Astrocyte of the cerebellum (primary cell): ENCODE measurements around the gene IGSF11.

Experiments used
- DNase-seq: peaks from one replicate; pipeline ENCODE4 v3.0.0-alpha.2; 2011; ENCODE audit warnings: low read depth
- H3K4me3 ChIP-seq: 2 replicates; pipeline ENCODE4 v1.5.1; 2011; ENCODE audit warnings: mild to moderate bottlenecking, low read depth, low read length, moderate library complexity
- CTCF ChIP-seq: IDR thresholded peaks from 2 replicates; pipeline ENCODE4 v1.5.1; 2012; ENCODE audit warnings: low read length, low read depth, moderate library complexity, mild to moderate bottlenecking; ENCODE audit errors: missing control alignments
- in situ Hi-C: cut with HindIII; loops from 2 replicates; pipeline ENCODE4 v1.10.0; 2017; ENCODE audit warnings: low sequenced_read_pairs

Gene IGSF11

GRCh38 chr3:118943597-118943996, 91.0 kb downstream of the IGSF11 start:
- in situ Hi-C loops, result no loop called here
- DNase-seq, result no peak

GRCh38 chr3:118942671-118943070, 92.0 kb downstream of the IGSF11 start:
- in situ Hi-C loops, result no loop called here
- DNase-seq, result no peak

More at GRCh38 chr3:118943597-118943996, 91.0 kb downstream of the IGSF11 start:
- no peak overlapping the region for H3K4me3 ChIP-seq
- TF ChIP-seq CTCF, result no peak

GRCh38 chr3:118942195-118942594, 92.5 kb downstream of the IGSF11 start:
- no peak for TF ChIP-seq CTCF
- in situ Hi-C loops, result no loop called here
- no peak for DNase-seq
- no peak overlapping the region for H3K4me3 ChIP-seq

More at GRCh38 chr3:118942671-118943070, 92.0 kb downstream of the IGSF11 start:
- TF ChIP-seq CTCF, result no peak
- no peak overlapping the region for H3K4me3 ChIP-seq

GRCh38 chr3:118941236-118941635, 93.4 kb downstream of the IGSF11 start:
- TF ChIP-seq CTCF, result no peak
- no peak overlapping the region for H3K4me3 ChIP-seq
- no peak for DNase-seq
- in situ Hi-C loops, result no loop called here

- in situ Hi-C loops, result no loop called here
- TF ChIP-seq CTCF, result no peak
- DNase-seq, result no peak
- no peak overlapping the region for H3K4me3 ChIP-seq
Observed at GRCh38 chr3:118938183-118938961, 96.3 kb downstream of the IGSF11 start.

GRCh38 chr3:118936811-118937210, 97.8 kb downstream of the IGSF11 start:
- DNase-seq, result no peak
- no peak for TF ChIP-seq CTCF
- H3K4me3 ChIP-seq, result no peak overlapping the region
- in situ Hi-C loops, result no loop called here
